K562 (cell line): ENCODE results near the gene NCAPD2. TPM values are rescaled to one million over a fixed set of nuclear protein-coding genes. Genes with fewer than 3 reads are reported as not detected.

Experiments
- BACH1 ChIP-seq: fragments of 200-800 bp; sonication (Bioruptor generic); IDR thresholded peaks from 2 replicates; pipeline ENCODE4 v1.6.1; 2016; ENCODE audit warnings: missing genetic modification characterization, missing compliant biosample characterization
- BCL6 ChIP-seq: fragments of 250-450 bp; sonication (Bioruptor Pico); IDR thresholded peaks from 2 replicates; pipeline ENCODE4 v1.4.0; 2020
- BCOR ChIP-seq: fragments of 450-650 bp; IDR thresholded peaks from 2 replicates; pipeline ENCODE4 v1.6.1; 2016
- BMI1 ChIP-seq: fragments of 150-350 bp; IDR thresholded peaks from 2 replicates; pipeline ENCODE4 v1.6.1; 2014; ENCODE audit warnings: low read length
- CEBPB ChIP-seq: fragments of 450-650 bp; IDR thresholded peaks from 2 replicates; pipeline ENCODE4 v1.6.1; 2016; ENCODE audit warnings: missing genetic modification characterization, missing compliant biosample characterization
- CSDE1 ChIP-seq, 2 experiments: fragments of 450-650 bp; IDR thresholded peaks; 2 replicates each; pipeline ENCODE4 v1.6.1; 2016; ENCODE audit warnings: mild to moderate bottlenecking in 1 of 2
- FOSL1 ChIP-seq: fragments of 200-800 bp; sonication (Bioruptor generic); conservative IDR thresholded peaks from 2 replicates; pipeline ENCODE4 v1.6.1; 2016; ENCODE audit warnings: missing genetic modification characterization, missing compliant biosample characterization
- FOXA3 ChIP-seq, 2 experiments: fragments of 450-650 bp in 1 of 2; sonication (generic) in 1 of 2; formaldehyde crosslinking; IDR thresholded peaks in 1 of 2; conservative IDR thresholded peaks in 1 of 2; 2 replicates each; pipeline versions ENCODE4 v1.4.0 to v1.8.0; 2020 to 2022; ENCODE audit warnings: mild to moderate bottlenecking in 2 of 2, missing genetic modification reagents in 1 of 2
- GABPA ChIP-seq: fragments of 200-800 bp; sonication (Bioruptor generic); conservative IDR thresholded peaks from 2 replicates; pipeline ENCODE4 v1.6.1; 2016; ENCODE audit warnings: low read depth, missing genetic modification characterization, missing compliant biosample characterization
- HDAC3 ChIP-seq: fragments of 450-650 bp; IDR thresholded peaks from 2 replicates; pipeline ENCODE4 v1.6.1; 2018; ENCODE audit warnings: borderline replicate concordance, mild to moderate bottlenecking, moderate library complexity; ENCODE audit not compliant: partially characterized antibody
- NBN ChIP-seq: fragments of 450-650 bp; IDR thresholded peaks from 2 replicates; pipeline ENCODE4 v1.6.1; 2016; ENCODE audit warnings: low read depth, mild to moderate bottlenecking
- NRF1 ChIP-seq, 2 experiments: fragments of 450-650 bp; IDR thresholded peaks in 1 of 2; conservative IDR thresholded peaks in 1 of 2; 2 replicates each; pipeline ENCODE4 v1.6.1; 2014; ENCODE audit warnings: mild to moderate bottlenecking in 2 of 2
- PRPF4 ChIP-seq: fragments of 200-400 bp; formaldehyde crosslinking; IDR thresholded peaks from one replicate; pipeline ENCODE4 v1.6.1; 2017; ENCODE audit warnings: low read length, low read depth, mild to moderate bottlenecking; ENCODE audit not compliant: insufficient read depth, poor library complexity, severe bottlenecking
- RAD51 ChIP-seq: fragments of 450-650 bp; IDR thresholded peaks from 2 replicates; pipeline ENCODE4 v1.7.1; 2016; ENCODE audit warnings: low read depth, mild to moderate bottlenecking, borderline replicate concordance
- SLC30A9 ChIP-seq: fragments of 250-450 bp; sonication (Bioruptor Pico); IDR thresholded peaks from 2 replicates; pipeline ENCODE4 v1.8.0; 2022; ENCODE audit warnings: mild to moderate bottlenecking, moderate library complexity
- SPI1 ChIP-seq: IDR thresholded peaks from 2 replicates; pipeline ENCODE4 v1.6.1; 2011; ENCODE audit warnings: low read depth, low read length, control low read depth, borderline replicate concordance
- TEAD4 ChIP-seq, 2 experiments: sonication (generic) in 1 of 2; formaldehyde crosslinking in 1 of 2; IDR thresholded peaks; 2 replicates each; pipeline versions ENCODE4 v1.6.1 to v1.8.0; 2012 to 2022; ENCODE audit warnings: borderline replicate concordance in 1 of 2, inconsistent platforms in 1 of 2, low read length in 1 of 2, mild to moderate bottlenecking in 1 of 2, missing genetic modification reagents in 1 of 2
- TRIM28 ChIP-seq: fragments of 450-650 bp; IDR thresholded peaks from 2 replicates; pipeline ENCODE4 v1.6.1; 2017
- ZC3H8 ChIP-seq: fragments of 450-650 bp; IDR thresholded peaks from 2 replicates; pipeline ENCODE4 v1.6.1; 2017
- ZNF408 ChIP-seq: fragments of 250-450 bp; sonication (Bioruptor Pico); IDR thresholded peaks from 2 replicates; pipeline ENCODE4 v1.4.0; 2020; ENCODE audit warnings: low read depth, mild to moderate bottlenecking, moderate library complexity
- polyA plus RNA-seq, 8 experiments: library from polyadenylated mRNA; depleted of rRNA in 4 of 8; stranded (reverse) in 5 of 8; unstranded in 3 of 8; fragments of >200 nt; fragmentation: Nextera tagmentation in 2 of 8; fragmentation: Illumina TruSeq in 1 of 8; extraction: Ambion mirVana in 2 of 8; extraction: Trizol in 1 of 8; gene quantifications; 2 replicates each; pipeline versions ENCODE4 v1.2.1 to v1.2.3, GENCODE V29; 2011 to 2014; ENCODE audit warnings: inconsistent platforms in 1 of 8, missing spikeins in 1 of 8
- total RNA-seq, 7 experiments: library from RNA; depleted of rRNA in 6 of 7; stranded (reverse); fragments of >200 nt in 6 of 7; fragmentation: Illumina TruSeq in 2 of 7; extraction: Trizol in 2 of 7; gene quantifications; 2 replicates each; pipeline versions ENCODE4 v1.2.1 to v1.2.3, GENCODE V29; 2011 to 2021; ENCODE audit warnings: low replicate concordance in 1 of 7
- TF ChIP-seq, protein P1 (sequence below): fragments of 250-450 bp; sonication (Bioruptor Pico); IDR thresholded peaks from 2 replicates; pipeline ENCODE4 v1.5.0; 2020; ENCODE audit warnings: mild to moderate bottlenecking
- TF ChIP-seq, protein P2 (sequence below): fragments of 200-800 bp; sonication (Bioruptor generic); IDR thresholded peaks from 2 replicates; pipeline ENCODE4 v1.6.1; 2016; ENCODE audit warnings: missing genetic modification characterization, missing compliant biosample characterization

NCAPD2 gene
- total and polyA plus RNA-seq, 9 of the 15 experiments (the other 6 are each of a cell fraction or from before 2014, with no cell fraction given) = 16.9 to 93.7 (median 68.3) TPM

DNA sequence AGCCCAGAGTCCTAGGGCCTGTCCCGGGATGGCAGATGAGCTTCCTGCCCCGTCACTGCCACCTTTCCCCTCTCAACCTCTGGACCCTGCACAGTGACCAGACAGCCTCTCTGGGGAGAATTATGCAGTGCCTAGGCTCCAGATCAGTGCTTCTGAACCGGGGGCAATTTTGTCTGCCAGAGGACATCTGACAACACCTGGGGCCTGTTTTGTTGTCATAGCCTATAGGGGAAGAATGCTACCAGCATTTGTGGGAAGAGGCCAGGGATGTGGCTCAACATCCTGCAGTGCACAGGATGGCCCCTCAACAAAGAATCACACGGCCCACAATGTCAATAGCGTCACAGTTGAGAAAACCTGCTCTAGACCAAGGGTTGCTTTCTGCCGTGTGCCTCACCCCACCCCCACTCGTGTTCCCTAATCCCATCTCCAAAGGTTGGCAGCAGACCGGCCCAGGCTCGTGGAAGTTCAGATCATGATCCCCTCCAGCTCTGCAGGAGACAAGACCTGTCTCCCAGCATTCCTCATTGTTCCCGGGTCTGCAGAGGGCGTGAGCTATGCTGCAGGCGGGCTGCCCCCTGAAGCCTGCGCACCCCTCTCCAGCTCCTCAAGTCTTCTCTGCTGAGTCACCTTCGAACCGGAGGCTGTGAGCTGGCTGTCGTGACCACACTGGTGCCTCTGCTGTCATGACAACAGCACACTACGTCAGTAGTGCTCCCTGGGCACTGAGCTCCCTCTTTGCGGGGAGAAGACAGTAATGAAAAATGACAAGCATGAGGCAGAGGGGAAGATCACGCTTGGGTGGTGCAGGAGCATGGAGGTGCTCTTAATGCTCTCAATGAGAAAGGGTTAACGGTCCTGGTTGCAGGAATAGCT is 38.4 kb downstream of the NCAPD2 start (continued):
- TF ChIP-seq SPI1 = no peak
- no peak for TF ChIP-seq ZNF408
- peak; percentile 76 for TF ChIP-seq FOSL1 (tag)
- TF ChIP-seq SLC30A9 (CRISPR knock-in tag) = no peak
- TF ChIP-seq FOXA3 (CRISPR knock-in tag; conservative IDR thresholded peaks at IDR 0.05 in 1 of 2, IDR thresholded peaks at IDR 0.05 in 1 of 2) = 0 out of 4 replicates have a peak, but pooled peaks of 1 of the 2 experiments have one; percentile 12
- no peak for TF ChIP-seq GABPA (tag)
- TF ChIP-seq TRIM28 = no peak
- TF ChIP-seq BCL6 = no peak
- no peak for TF ChIP-seq BCOR
- TF ChIP-seq ZC3H8 = no peak
- no peak for TF ChIP-seq HDAC3
- peak; percentile 83 for TF ChIP-seq BACH1 (tag)
- no peak for TF ChIP-seq CEBPB (tag)
- TF ChIP-seq NRF1 (conservative IDR thresholded peaks at IDR 0.05 in 1 of 2, IDR thresholded peaks at IDR 0.05 in 1 of 2) = peak; percentile 84 to 87
- TF ChIP-seq RAD51 = no peak
- TF ChIP-seq, protein P1, sequence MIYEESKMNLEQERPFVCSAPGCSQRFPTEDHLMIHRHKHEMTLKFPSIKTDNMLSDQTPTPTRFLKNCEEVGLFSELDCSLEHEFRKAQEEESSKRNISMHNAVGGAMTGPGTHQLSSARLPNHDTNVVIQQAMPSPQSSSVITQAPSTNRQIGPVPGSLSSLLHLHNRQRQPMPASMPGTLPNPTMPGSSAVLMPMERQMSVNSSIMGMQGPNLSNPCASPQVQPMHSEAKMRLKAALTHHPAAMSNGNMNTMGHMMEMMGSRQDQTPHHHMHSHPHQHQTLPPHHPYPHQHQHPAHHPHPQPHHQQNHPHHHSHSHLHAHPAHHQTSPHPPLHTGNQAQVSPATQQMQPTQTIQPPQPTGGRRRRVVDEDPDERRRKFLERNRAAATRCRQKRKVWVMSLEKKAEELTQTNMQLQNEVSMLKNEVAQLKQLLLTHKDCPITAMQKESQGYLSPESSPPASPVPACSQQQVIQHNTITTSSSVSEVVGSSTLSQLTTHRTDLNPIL (CRISPR knock-in tag) = no peak
- TF ChIP-seq CSDE1 (IDR thresholded peaks at IDR 0.05) = peak in 1 of 2 experiments; percentile 82; a peak in 2 of 4 replicates
- TF ChIP-seq NBN = no peak
- TF ChIP-seq BMI1 = peak; percentile 85
- no peak for TF ChIP-seq TEAD4 (IDR thresholded peaks at IDR 0.05; ENCODE audit: low read length)
- TF ChIP-seq TEAD4 (CRISPR knock-in tag; IDR thresholded peaks at IDR 0.05; ENCODE audit: borderline replicate concordance) = no peak
- no peak for TF ChIP-seq PRPF4
- TF ChIP-seq, protein P2, sequence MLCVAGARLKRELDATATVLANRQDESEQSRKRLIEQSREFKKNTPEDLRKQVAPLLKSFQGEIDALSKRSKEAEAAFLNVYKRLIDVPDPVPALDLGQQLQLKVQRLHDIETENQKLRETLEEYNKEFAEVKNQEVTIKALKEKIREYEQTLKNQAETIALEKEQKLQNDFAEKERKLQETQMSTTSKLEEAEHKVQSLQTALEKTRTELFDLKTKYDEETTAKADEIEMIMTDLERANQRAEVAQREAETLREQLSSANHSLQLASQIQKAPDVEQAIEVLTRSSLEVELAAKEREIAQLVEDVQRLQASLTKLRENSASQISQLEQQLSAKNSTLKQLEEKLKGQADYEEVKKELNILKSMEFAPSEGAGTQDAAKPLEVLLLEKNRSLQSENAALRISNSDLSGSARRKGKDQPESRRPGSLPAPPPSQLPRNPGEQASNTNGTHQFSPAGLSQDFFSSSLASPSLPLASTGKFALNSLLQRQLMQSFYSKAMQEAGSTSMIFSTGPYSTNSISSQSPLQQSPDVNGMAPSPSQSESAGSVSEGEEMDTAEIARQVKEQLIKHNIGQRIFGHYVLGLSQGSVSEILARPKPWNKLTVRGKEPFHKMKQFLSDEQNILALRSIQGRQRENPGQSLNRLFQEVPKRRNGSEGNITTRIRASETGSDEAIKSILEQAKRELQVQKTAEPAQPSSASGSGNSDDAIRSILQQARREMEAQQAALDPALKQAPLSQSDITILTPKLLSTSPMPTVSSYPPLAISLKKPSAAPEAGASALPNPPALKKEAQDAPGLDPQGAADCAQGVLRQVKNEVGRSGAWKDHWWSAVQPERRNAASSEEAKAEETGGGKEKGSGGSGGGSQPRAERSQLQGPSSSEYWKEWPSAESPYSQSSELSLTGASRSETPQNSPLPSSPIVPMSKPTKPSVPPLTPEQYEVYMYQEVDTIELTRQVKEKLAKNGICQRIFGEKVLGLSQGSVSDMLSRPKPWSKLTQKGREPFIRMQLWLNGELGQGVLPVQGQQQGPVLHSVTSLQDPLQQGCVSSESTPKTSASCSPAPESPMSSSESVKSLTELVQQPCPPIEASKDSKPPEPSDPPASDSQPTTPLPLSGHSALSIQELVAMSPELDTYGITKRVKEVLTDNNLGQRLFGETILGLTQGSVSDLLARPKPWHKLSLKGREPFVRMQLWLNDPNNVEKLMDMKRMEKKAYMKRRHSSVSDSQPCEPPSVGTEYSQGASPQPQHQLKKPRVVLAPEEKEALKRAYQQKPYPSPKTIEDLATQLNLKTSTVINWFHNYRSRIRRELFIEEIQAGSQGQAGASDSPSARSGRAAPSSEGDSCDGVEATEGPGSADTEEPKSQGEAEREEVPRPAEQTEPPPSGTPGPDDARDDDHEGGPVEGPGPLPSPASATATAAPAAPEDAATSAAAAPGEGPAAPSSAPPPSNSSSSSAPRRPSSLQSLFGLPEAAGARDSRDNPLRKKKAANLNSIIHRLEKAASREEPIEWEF = no peak
